HepG2 (cell line): ENCODE measurements around the gene MYO1B. TPM values are rescaled to one million over a fixed set of nuclear protein-coding genes. Genes with fewer than 3 reads are reported as not detected.

Experiments used
- AHDC1 ChIP-seq: sonication (generic); formaldehyde crosslinking; IDR thresholded peaks from 2 replicates; pipeline ENCODE4 v1.5.1; 2020; ENCODE audit warnings: mild to moderate bottlenecking, missing genetic modification reagents, borderline replicate concordance
- ELK4 ChIP-seq: sonication (generic); formaldehyde crosslinking; IDR thresholded peaks from 2 replicates; pipeline ENCODE4 v1.9.0; 2021; ENCODE audit warnings: missing genetic modification reagents, borderline replicate concordance
- FOXJ3 ChIP-seq: sonication (generic); formaldehyde crosslinking; IDR thresholded peaks from 2 replicates; pipeline ENCODE4 v1.4.0; 2020; ENCODE audit warnings: missing genetic modification reagents, mild to moderate bottlenecking, borderline replicate concordance
- GABPA ChIP-seq, 2 experiments: IDR thresholded peaks; 2 replicates each; pipeline ENCODE4 v1.6.1; 2011 to 2016; ENCODE audit warnings: low read depth in 2 of 2, low read length in 1 of 2, missing biosample characterization in 1 of 2, missing genetic modification characterization in 1 of 2
- GATA4 ChIP-seq: sonication (generic); IDR thresholded peaks from 2 replicates; pipeline ENCODE4 v1.6.1; 2016; ENCODE audit warnings: antibody characterized with exemption, low read depth, borderline replicate concordance
- GMEB1 ChIP-seq: sonication (generic); formaldehyde crosslinking; IDR thresholded peaks from 2 replicates; pipeline ENCODE4 v1.5.1; 2020; ENCODE audit warnings: missing genetic modification reagents, mild to moderate bottlenecking, borderline replicate concordance
- HOXA3 ChIP-seq: sonication (generic); formaldehyde crosslinking; IDR thresholded peaks from 2 replicates; pipeline ENCODE4 v1.5.0; 2020; ENCODE audit warnings: missing genetic modification reagents
- MBNL3 ChIP-seq: fragments of 250-450 bp; sonication (Bioruptor Pico); conservative IDR thresholded peaks from 2 replicates; pipeline ENCODE4 v1.8.0; 2022; ENCODE audit warnings: mild to moderate bottlenecking, inconsistent platforms
- MLLT10 ChIP-seq: sonication (generic); formaldehyde crosslinking; IDR thresholded peaks from 2 replicates; pipeline ENCODE4 v1.4.0; 2020; ENCODE audit warnings: missing genetic modification reagents
- NR2F6 ChIP-seq, 2 experiments: IDR thresholded peaks; 2 replicates each; pipeline ENCODE4 v1.6.1; 2016; ENCODE audit warnings: antibody characterized with exemption in 1 of 2, mild to moderate bottlenecking in 1 of 2
- POLR2AphosphoS2 ChIP-seq: IDR thresholded peaks from 2 replicates; pipeline ENCODE4 v1.6.1; 2011; ENCODE audit warnings: low read depth, low read length, improper control_type of control experiment
- THAP8 ChIP-seq: sonication (generic); formaldehyde crosslinking; IDR thresholded peaks from 2 replicates; pipeline ENCODE4 v1.5.1; 2020; ENCODE audit warnings: missing genetic modification reagents, mild to moderate bottlenecking, borderline replicate concordance
- ZC3H4 ChIP-seq: sonication (generic); formaldehyde crosslinking; IDR thresholded peaks from 2 replicates; pipeline ENCODE4 v1.4.0; 2020; ENCODE audit warnings: missing genetic modification reagents, borderline replicate concordance
- ZNF484 ChIP-seq: sonication (generic); formaldehyde crosslinking; IDR thresholded peaks from 2 replicates; pipeline ENCODE4 v1.5.1; 2020; ENCODE audit warnings: mild to moderate bottlenecking, low read depth, missing genetic modification reagents, borderline replicate concordance
- ZNF619 ChIP-seq: sonication (generic); formaldehyde crosslinking; IDR thresholded peaks from 2 replicates; pipeline ENCODE4 v1.4.0; 2020; ENCODE audit warnings: mild to moderate bottlenecking, missing genetic modification reagents
- polyA plus RNA-seq, 8 experiments: library from polyadenylated mRNA; depleted of rRNA in 3 of 8; stranded (reverse) in 7 of 8; unstranded in 1 of 8; fragments of >200 nt; fragmentation: Illumina TruSeq in 4 of 8; extraction: Trizol in 4 of 8; gene quantifications; 2 replicates each; pipeline versions ENCODE4 v1.2.1 to v1.2.3, GENCODE V29; 2011 to 2016; ENCODE audit warnings: low read depth in 4 of 8, missing spikeins in 1 of 8, mixed read lengths in 1 of 8; ENCODE audit not compliant: insufficient read depth in 1 of 8
- total RNA-seq, 5 experiments: library from RNA; depleted of rRNA; stranded (reverse); fragments of >200 nt; fragmentation: Illumina TruSeq; extraction: Trizol; gene quantifications; 2 replicates each; pipeline ENCODE4 v1.2.3, GENCODE V29; 2016; ENCODE audit warnings: low read depth in 1 of 5
- TF ChIP-seq, protein P1 (sequence below): sonication (generic); formaldehyde crosslinking; IDR thresholded peaks from 2 replicates; pipeline ENCODE4 v1.4.0; 2020; ENCODE audit warnings: missing genetic modification reagents
- TF ChIP-seq, protein P2 (sequence below): IDR thresholded peaks from 2 replicates; pipeline ENCODE4 v1.6.1; 2016; ENCODE audit warnings: low read depth, control low read depth

The MYO1B gene
- total and polyA plus RNA-seq, 2 of the 13 experiments (the other 11 are each of a cell fraction or from before 2014, with no cell fraction given) = 36.9 to 89.8 TPM

DNA sequence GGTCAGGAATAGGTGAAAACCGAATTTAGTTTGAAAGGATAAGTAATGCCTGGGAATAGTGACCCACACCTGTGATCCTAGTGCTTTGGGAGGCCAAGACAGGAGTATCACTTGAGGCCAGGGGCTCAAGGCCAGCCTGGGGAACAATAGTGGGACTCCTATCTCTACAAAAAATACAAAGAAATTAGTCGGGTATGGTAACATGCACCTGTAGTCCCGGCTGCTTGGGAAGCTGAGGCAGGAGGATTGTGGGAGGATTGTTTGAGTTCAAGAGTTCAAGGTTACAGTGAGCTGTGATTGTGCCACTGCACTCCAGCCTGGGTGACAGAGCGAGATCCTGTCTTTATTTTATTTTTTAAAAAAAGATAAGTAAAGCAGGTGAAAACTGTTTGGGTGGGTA is 3.8 kb upstream of the MYO1B start (continued):
- TF ChIP-seq, protein P1, sequence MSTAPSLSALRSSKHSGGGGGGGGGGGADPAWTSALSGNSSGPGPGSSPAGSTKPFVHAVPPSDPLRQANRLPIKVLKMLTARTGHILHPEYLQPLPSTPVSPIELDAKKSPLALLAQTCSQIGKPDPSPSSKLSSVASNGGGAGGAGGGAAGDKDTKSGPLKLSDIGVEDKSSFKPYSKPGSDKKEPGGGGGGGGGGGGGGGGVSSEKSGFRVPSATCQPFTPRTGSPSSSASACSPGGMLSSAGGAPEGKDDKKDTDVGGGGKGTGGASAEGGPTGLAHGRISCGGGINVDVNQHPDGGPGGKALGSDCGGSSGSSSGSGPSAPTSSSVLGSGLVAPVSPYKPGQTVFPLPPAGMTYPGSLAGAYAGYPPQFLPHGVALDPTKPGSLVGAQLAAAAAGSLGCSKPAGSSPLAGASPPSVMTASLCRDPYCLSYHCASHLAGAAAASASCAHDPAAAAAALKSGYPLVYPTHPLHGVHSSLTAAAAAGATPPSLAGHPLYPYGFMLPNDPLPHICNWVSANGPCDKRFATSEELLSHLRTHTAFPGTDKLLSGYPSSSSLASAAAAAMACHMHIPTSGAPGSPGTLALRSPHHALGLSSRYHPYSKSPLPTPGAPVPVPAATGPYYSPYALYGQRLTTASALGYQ (CRISPR knock-in tag) = no peak
- TF ChIP-seq FOXJ3 (CRISPR knock-in tag) (no peak), HOXA3 (CRISPR knock-in tag) (no peak), NR2F6 (IDR thresholded peaks at IDR 0.05) (peak; percentile 55), NR2F6 (CRISPR knock-in tag; IDR thresholded peaks at IDR 0.05) (peak; percentile 66), POLR2AphosphoS2 (no peak), ZNF484 (no peak), ZC3H4 (CRISPR knock-in tag) (no peak), THAP8 (CRISPR knock-in tag) (no peak), GABPA (IDR thresholded peaks at IDR 0.05; ENCODE audit: low read depth, low read length) (no peak), GABPA (CRISPR knock-in tag; IDR thresholded peaks at IDR 0.05; ENCODE audit: low read depth) (no peak), MBNL3 (CRISPR knock-in tag) (no peak), ELK4 (no peak), GATA4 (no peak), MLLT10 (CRISPR knock-in tag) (no peak), ZNF619 (CRISPR knock-in tag) (no peak), GMEB1 (CRISPR knock-in tag) (no peak), AHDC1 (CRISPR knock-in tag) (0 out of 2 replicates have a peak, but pooled peaks have one; percentile 41)
- TF ChIP-seq, protein P2, sequence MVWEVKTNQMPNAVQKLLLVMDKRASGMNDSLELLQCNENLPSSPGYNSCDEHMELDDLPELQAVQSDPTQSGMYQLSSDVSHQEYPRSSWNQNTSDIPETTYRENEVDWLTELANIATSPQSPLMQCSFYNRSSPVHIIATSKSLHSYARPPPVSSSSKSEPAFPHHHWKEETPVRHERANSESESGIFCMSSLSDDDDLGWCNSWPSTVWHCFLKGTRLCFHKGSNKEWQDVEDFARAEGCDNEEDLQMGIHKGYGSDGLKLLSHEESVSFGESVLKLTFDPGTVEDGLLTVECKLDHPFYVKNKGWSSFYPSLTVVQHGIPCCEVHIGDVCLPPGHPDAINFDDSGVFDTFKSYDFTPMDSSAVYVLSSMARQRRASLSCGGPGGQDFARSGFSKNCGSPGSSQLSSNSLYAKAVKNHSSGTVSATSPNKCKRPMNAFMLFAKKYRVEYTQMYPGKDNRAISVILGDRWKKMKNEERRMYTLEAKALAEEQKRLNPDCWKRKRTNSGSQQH (CRISPR knock-in tag) = no peak
